HG03521 (cell line): ENCODE results near the gene MYO15A.

Experiments used
- ATAC-seq: cut with Tn5 transposase; IDR thresholded peaks from one replicate; pipeline ENCODE4 v1.9.1; 2021; ENCODE audit warnings: mild to moderate bottlenecking, moderate library complexity; ENCODE audit not compliant: unreplicated experiment

Gene MYO15A

GRCh38 chr17:18105027-18105426, 3.5 kb upstream of the MYO15A start:
- no peak for ATAC-seq

- no peak for ATAC-seq
Measured at GRCh38 chr17:18105595-18105994, 3.0 kb upstream of the MYO15A start.

GRCh38 chr17:18106211-18106610, 2.3 kb upstream of the MYO15A start:
- ATAC-seq: no peak

- ATAC-seq: no peak
Measured at GRCh38 chr17:18107061-18107790, 1.3 kb upstream of the MYO15A start.

- ATAC-seq: no peak
Measured at GRCh38 chr17:18107971-18108370, 585 bp upstream of the MYO15A start.

- no peak for ATAC-seq
Measured at GRCh38 chr17:18109935-18110485, 1.5 kb downstream of the MYO15A start.

- ATAC-seq: no peak
Measured at GRCh38 chr17:18110636-18111145, 2.1 kb downstream of the MYO15A start.

- ATAC-seq: no peak
Measured at GRCh38 chr17:18111330-18111971, 2.9 kb downstream of the MYO15A start.

GRCh38 chr17:18115517-18115916, 7.0 kb downstream of the MYO15A start:
- no peak for ATAC-seq

GRCh38 chr17:18116078-18116477, 7.5 kb downstream of the MYO15A start:
- ATAC-seq: no peak

GRCh38 chr17:18117533-18117932, 9.0 kb downstream of the MYO15A start:
- no peak for ATAC-seq

GRCh38 chr17:18117982-18118975, 9.7 kb downstream of the MYO15A start:
- ATAC-seq: no peak

- ATAC-seq: no peak
Measured at GRCh38 chr17:18119166-18119745, 10.7 kb downstream of the MYO15A start.

GRCh38 chr17:18119938-18120337, 11.4 kb downstream of the MYO15A start:
- ATAC-seq: no peak

- no peak for ATAC-seq
Measured at GRCh38 chr17:18120461-18121017, 12.0 kb downstream of the MYO15A start.

- no peak for ATAC-seq
Measured at GRCh38 chr17:18121144-18121910, 12.8 kb downstream of the MYO15A start.

GRCh38 chr17:18122990-18123753, 14.6 kb downstream of the MYO15A start:
- no peak for ATAC-seq

- no peak for ATAC-seq
Measured at GRCh38 chr17:18124345-18125126, 16.0 kb downstream of the MYO15A start.
